K562 (cell line): Measurements from ENCODE around the gene CSE1L. TPM values are rescaled to one million over a fixed set of nuclear protein-coding genes. Genes with fewer than 3 reads are reported as not detected.
A peak's percentile ranks its signal among the peaks of the same experiment; 100 is the strongest.

Experiments used
- ARID1B ChIP-seq: fragments of 450-650 bp; IDR thresholded peaks from 2 replicates; pipeline ENCODE4 v1.6.1; 2016; ENCODE audit warnings: antibody characterized with exemption, mild to moderate bottlenecking, inconsistent platforms
- CBFA2T2 ChIP-seq: fragments of 450-650 bp; conservative IDR thresholded peaks from 2 replicates; pipeline ENCODE4 v1.6.1; 2017; ENCODE audit warnings: mild to moderate bottlenecking
- CBX3 ChIP-seq, 2 experiments: IDR thresholded peaks; 1 replicate in 1 of 2; 2 replicates in 1 of 2; pipeline ENCODE4 v1.6.1; 2012; ENCODE audit warnings: inconsistent platforms in 2 of 2, low read length in 2 of 2, borderline replicate concordance in 1 of 2, control low read depth in 1 of 2
- CSDE1 ChIP-seq, 2 experiments: fragments of 450-650 bp; IDR thresholded peaks; 2 replicates each; pipeline ENCODE4 v1.6.1; 2016; ENCODE audit warnings: mild to moderate bottlenecking in 1 of 2
- ELF1 ChIP-seq: fragments of 200-800 bp; sonication (Bioruptor generic); IDR thresholded peaks from 2 replicates; pipeline ENCODE4 v1.6.1; 2016; ENCODE audit warnings: missing genetic modification characterization, missing compliant biosample characterization
- ETV6 ChIP-seq, 3 experiments: fragments of 150-350 bp in 1 of 3; sonication (generic) in 1 of 3; formaldehyde crosslinking in 1 of 3; IDR thresholded peaks; 2 replicates each; pipeline versions ENCODE4 v1.6.1 to v1.8.0; 2014 to 2022; ENCODE audit warnings: borderline replicate concordance in 2 of 3, low read depth in 2 of 3, antibody characterized with exemption in 1 of 3, low read length in 1 of 3, mild to moderate bottlenecking in 1 of 3, missing genetic modification reagents in 1 of 3
- FOSL1 ChIP-seq: fragments of 200-800 bp; sonication (Bioruptor generic); conservative IDR thresholded peaks from 2 replicates; pipeline ENCODE4 v1.6.1; 2016; ENCODE audit warnings: missing genetic modification characterization, missing compliant biosample characterization
- HDGF ChIP-seq: fragments of 450-650 bp; IDR thresholded peaks from 2 replicates; pipeline ENCODE4 v1.6.1; 2016
- LCOR ChIP-seq: sonication (generic); formaldehyde crosslinking; IDR thresholded peaks from 2 replicates; pipeline ENCODE4 v1.8.0; 2022; ENCODE audit warnings: mild to moderate bottlenecking, missing genetic modification reagents
- MXI1 ChIP-seq: IDR thresholded peaks from 2 replicates; pipeline ENCODE4 v1.6.1; 2011; ENCODE audit warnings: low read depth, mild to moderate bottlenecking, improper control_type of control experiment, low read length
- PCBP2 ChIP-seq: fragments of 200-400 bp; formaldehyde crosslinking; IDR thresholded peaks from 2 replicates; pipeline ENCODE4 v1.6.1; 2018; ENCODE audit warnings: low read length, low read depth, mild to moderate bottlenecking, moderate library complexity; ENCODE audit not compliant: poor library complexity, severe bottlenecking
- PML ChIP-seq: IDR thresholded peaks from 2 replicates; pipeline ENCODE4 v1.6.1; 2012; ENCODE audit warnings: low read length, inconsistent platforms
- POLR2AphosphoS5 ChIP-seq: IDR thresholded peaks from 2 replicates; pipeline ENCODE4 v1.6.1; 2011; ENCODE audit warnings: mild to moderate bottlenecking, low read depth, low read length, moderate library complexity; ENCODE audit not compliant: control insufficient read depth, insufficient read depth
- PRPF4 ChIP-seq: fragments of 200-400 bp; formaldehyde crosslinking; IDR thresholded peaks from one replicate; pipeline ENCODE4 v1.6.1; 2017; ENCODE audit warnings: low read length, low read depth, mild to moderate bottlenecking; ENCODE audit not compliant: insufficient read depth, poor library complexity, severe bottlenecking
- RUNX1 ChIP-seq: sonication (generic); IDR thresholded peaks from 2 replicates; pipeline ENCODE4 v1.6.1; 2016; ENCODE audit warnings: antibody characterized with exemption, low read depth
- SMARCE1 ChIP-seq: fragments of 450-650 bp; IDR thresholded peaks from 2 replicates; pipeline ENCODE4 v1.7.1; 2016; ENCODE audit warnings: mild to moderate bottlenecking
- SRF ChIP-seq, 2 experiments: fragments of 250-450, 450-650 bp in 1 of 2; sonication (Bioruptor Pico) in 1 of 2; sonication (generic) in 1 of 2; formaldehyde crosslinking; IDR thresholded peaks; 2 replicates each; pipeline versions ENCODE4 v1.5.0 to v1.5.1; 2020 to 2022; ENCODE audit warnings: mild to moderate bottlenecking in 1 of 2, missing genetic modification reagents in 1 of 2
- SUPT5H ChIP-seq: fragments of 450-650 bp; IDR thresholded peaks from 2 replicates; pipeline ENCODE4 v1.6.1; 2016
- ZNF134 ChIP-seq: fragments of 250-450 bp; sonication (Bioruptor Pico); conservative IDR thresholded peaks from 2 replicates; pipeline ENCODE4 v1.4.0; 2020
- ZNF184 ChIP-seq: sonication (generic); formaldehyde crosslinking; IDR thresholded peaks from 2 replicates; pipeline ENCODE4 v1.5.0; 2020; ENCODE audit warnings: missing genetic modification reagents
- ZNF212 ChIP-seq: fragments of 450-650 bp; formaldehyde crosslinking; IDR thresholded peaks from 2 replicates; pipeline ENCODE4 v1.4.0; 2020; ENCODE audit warnings: mild to moderate bottlenecking
- ZNF57 ChIP-seq: fragments of 450-650 bp; formaldehyde crosslinking; IDR thresholded peaks from 2 replicates; pipeline ENCODE4 v1.4.0; 2020; ENCODE audit warnings: mild to moderate bottlenecking, moderate library complexity
- polyA plus RNA-seq, 8 experiments: library from polyadenylated mRNA; depleted of rRNA in 4 of 8; stranded (reverse) in 5 of 8; unstranded in 3 of 8; fragments of >200 nt; fragmentation: Nextera tagmentation in 2 of 8; fragmentation: Illumina TruSeq in 1 of 8; extraction: Ambion mirVana in 2 of 8; extraction: Trizol in 1 of 8; gene quantifications; 2 replicates each; pipeline versions ENCODE4 v1.2.1 to v1.2.3, GENCODE V29; 2011 to 2014; ENCODE audit warnings: inconsistent platforms in 1 of 8, missing spikeins in 1 of 8
- total RNA-seq, 7 experiments: library from RNA; depleted of rRNA in 6 of 7; stranded (reverse); fragments of >200 nt in 6 of 7; fragmentation: Illumina TruSeq in 2 of 7; extraction: Trizol in 2 of 7; gene quantifications; 2 replicates each; pipeline versions ENCODE4 v1.2.1 to v1.2.3, GENCODE V29; 2011 to 2021; ENCODE audit warnings: low replicate concordance in 1 of 7
- TF ChIP-seq, protein P1 (sequence below): sonication (generic); formaldehyde crosslinking; IDR thresholded peaks from 2 replicates; pipeline ENCODE4 v1.8.1; 2023; ENCODE audit warnings: mild to moderate bottlenecking, missing genetic modification reagents
- TF ChIP-seq, protein P2 (sequence below): fragments of 450-650 bp; formaldehyde crosslinking; IDR thresholded peaks from 2 replicates; pipeline ENCODE4 v1.4.0; 2022; ENCODE audit warnings: missing genetic modification characterization
- TF ChIP-seq, protein P3 (sequence below): sonication (generic); formaldehyde crosslinking; IDR thresholded peaks from 2 replicates; pipeline ENCODE4 v1.8.0; 2022; ENCODE audit warnings: mild to moderate bottlenecking, missing genetic modification reagents, borderline replicate concordance

The CSE1L gene
- total and polyA plus RNA-seq, 9 of the 15 experiments (the other 6 are each of a cell fraction or from before 2014, with no cell fraction given), result 138 to 280 (median 209) TPM

DNA sequence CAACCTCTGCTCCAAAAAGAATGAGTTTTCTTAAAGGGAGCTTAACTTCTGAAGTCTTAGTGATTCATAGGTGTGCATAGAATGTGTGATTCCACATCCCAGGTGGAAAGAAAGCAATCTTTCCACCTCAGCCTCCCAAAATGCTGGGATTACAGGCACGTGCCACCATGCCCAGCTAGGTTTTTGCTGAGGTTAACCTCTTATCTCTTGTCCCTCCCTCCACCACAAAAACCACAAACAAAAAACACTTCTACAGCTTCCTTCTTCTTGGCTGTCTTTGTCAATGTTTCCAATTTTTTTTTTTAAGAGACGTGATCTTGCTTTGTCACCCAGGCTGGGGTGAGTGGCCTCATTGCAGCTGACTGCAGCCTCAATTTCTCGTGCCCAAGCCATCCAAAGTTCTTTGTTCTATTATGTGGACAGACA is 8.1 kb upstream of the CSE1L start (continued):
- TF ChIP-seq, protein P1, sequence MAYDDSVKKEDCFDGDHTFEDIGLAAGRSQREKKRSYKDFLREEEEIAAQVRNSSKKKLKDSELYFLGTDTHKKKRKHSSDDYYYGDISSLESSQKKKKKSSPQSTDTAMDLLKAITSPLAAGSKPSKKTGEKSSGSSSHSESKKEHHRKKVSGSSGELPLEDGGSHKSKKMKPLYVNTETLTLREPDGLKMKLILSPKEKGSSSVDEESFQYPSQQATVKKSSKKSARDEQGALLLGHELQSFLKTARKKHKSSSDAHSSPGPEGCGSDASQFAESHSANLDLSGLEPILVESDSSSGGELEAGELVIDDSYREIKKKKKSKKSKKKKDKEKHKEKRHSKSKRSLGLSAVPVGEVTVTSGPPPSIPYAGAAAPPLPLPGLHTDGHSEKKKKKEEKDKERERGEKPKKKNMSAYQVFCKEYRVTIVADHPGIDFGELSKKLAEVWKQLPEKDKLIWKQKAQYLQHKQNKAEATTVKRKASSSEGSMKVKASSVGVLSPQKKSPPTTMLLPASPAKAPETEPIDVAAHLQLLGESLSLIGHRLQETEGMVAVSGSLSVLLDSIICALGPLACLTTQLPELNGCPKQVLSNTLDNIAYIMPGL, result no peak
- TF ChIP-seq PCBP2 (no peak), ZNF212 (CRISPR knock-in tag) (no peak), ETV6 (IDR thresholded peaks at IDR 0.05; ENCODE audit: borderline replicate concordance in 1 of 2, low read depth in 2 of 2, low read length in 1 of 2) (no peak), ETV6 (CRISPR knock-in tag; IDR thresholded peaks at IDR 0.05; ENCODE audit: borderline replicate concordance) (no peak), PML (peak; percentile 58; the same call in 1 of the 2 replicates), CSDE1 (IDR thresholded peaks at IDR 0.05) (no peak), MXI1 (no peak), LCOR (CRISPR knock-in tag) (peak; percentile 82), POLR2AphosphoS5 (0 out of 2 replicates have a peak, but pooled peaks have one; percentile 23), HDGF (no peak), ZNF134 (CRISPR knock-in tag) (no peak), FOSL1 (tag) (peak; percentile 84), RUNX1 (peak; percentile 99), SRF (CRISPR knock-in tag; IDR thresholded peaks at IDR 0.05) (no peak), ARID1B (peak; percentile 87), PRPF4 (no peak), ELF1 (tag) (0 out of 2 replicates have a peak, but pooled peaks have one; percentile 39), CBX3 (IDR thresholded peaks at IDR 0.05; ENCODE audit: borderline replicate concordance in 1 of 2, low read length in 2 of 2) (no peak), CBFA2T2 (peak; percentile 70), SUPT5H (no peak), SMARCE1 (peak; percentile 95), ZNF184 (CRISPR knock-in tag) (no peak), ZNF57 (CRISPR knock-in tag) (no peak)
- TF ChIP-seq, protein P2, sequence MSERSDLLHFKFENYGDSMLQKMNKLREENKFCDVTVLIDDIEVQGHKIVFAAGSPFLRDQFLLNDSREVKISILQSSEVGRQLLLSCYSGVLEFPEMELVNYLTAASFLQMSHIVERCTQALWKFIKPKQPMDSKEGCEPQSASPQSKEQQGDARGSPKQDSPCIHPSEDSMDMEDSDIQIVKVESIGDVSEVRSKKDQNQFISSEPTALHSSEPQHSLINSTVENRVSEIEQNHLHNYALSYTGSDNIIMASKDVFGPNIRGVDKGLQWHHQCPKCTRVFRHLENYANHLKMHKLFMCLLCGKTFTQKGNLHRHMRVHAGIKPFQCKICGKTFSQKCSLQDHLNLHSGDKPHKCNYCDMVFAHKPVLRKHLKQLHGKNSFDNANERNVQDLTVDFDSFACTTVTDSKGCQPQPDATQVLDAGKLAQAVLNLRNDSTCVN (CRISPR knock-in tag), result no peak
- TF ChIP-seq, protein P3, sequence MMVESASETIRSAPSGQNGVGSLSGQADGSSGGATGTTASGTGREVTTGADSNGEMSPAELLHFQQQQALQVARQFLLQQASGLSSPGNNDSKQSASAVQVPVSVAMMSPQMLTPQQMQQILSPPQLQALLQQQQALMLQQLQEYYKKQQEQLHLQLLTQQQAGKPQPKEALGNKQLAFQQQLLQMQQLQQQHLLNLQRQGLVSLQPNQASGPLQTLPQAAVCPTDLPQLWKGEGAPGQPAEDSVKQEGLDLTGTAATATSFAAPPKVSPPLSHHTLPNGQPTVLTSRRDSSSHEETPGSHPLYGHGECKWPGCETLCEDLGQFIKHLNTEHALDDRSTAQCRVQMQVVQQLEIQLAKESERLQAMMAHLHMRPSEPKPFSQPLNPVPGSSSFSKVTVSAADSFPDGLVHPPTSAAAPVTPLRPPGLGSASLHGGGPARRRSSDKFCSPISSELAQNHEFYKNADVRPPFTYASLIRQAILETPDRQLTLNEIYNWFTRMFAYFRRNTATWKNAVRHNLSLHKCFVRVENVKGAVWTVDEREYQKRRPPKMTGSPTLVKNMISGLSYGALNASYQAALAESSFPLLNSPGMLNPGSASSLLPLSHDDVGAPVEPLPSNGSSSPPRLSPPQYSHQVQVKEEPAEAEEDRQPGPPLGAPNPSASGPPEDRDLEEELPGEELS, result no peak
